H9 (cell line): Measurements from ENCODE around the gene NFILZ. TPM values are rescaled to one million over a fixed set of nuclear protein-coding genes. Genes with fewer than 3 reads are reported as not detected.

Experiments used
- DNase-seq: peaks from one replicate; pipeline ENCODE4 v3.0.0-alpha.2; 2017
- H2AFZ ChIP-seq: one replicate; pipeline ENCODE4 v1.6.1; 2013; ENCODE audit warnings: mild to moderate bottlenecking, low read length, control low read depth, moderate library complexity
- H2AK5ac ChIP-seq: 2 replicates; pipeline ENCODE4 v1.6.1; 2013; ENCODE audit warnings: low read length, control low read depth, mixed read lengths; ENCODE audit not compliant: insufficient read length
- H2BK120ac ChIP-seq: one replicate; pipeline ENCODE4 v1.6.1; 2013; ENCODE audit warnings: low read depth, mild to moderate bottlenecking, low read length, control low read depth, inconsistent platforms; ENCODE audit not compliant: poor library complexity, severe bottlenecking
- H2BK12ac ChIP-seq: 2 replicates; pipeline ENCODE4 v1.6.1; 2013; ENCODE audit warnings: low read length, control low read depth, mixed read lengths, low read depth; ENCODE audit not compliant: insufficient read length
- H2BK15ac ChIP-seq: 2 replicates; pipeline ENCODE4 v1.6.1; 2013; ENCODE audit warnings: low read depth, low read length, control low read depth
- H2BK20ac ChIP-seq: one replicate; pipeline ENCODE4 v1.6.1; 2013; ENCODE audit warnings: low read depth, mild to moderate bottlenecking, low read length, control low read depth, inconsistent platforms; ENCODE audit not compliant: poor library complexity, severe bottlenecking
- H2BK5ac ChIP-seq: 2 replicates; pipeline ENCODE4 v1.6.1; 2013; ENCODE audit warnings: low read length, control low read depth, mixed read lengths; ENCODE audit not compliant: insufficient read length
- H3K14ac ChIP-seq: 2 replicates; pipeline ENCODE4 v1.6.1; 2013; ENCODE audit warnings: low read length, control low read depth; ENCODE audit not compliant: insufficient read depth
- H3K18ac ChIP-seq: 2 replicates; pipeline ENCODE4 v1.6.1; 2013; ENCODE audit warnings: low read depth, mild to moderate bottlenecking, mixed read lengths, low read length, control low read depth; ENCODE audit not compliant: insufficient read length
- H3K23ac ChIP-seq: 2 replicates; pipeline ENCODE4 v1.6.1; 2013; ENCODE audit warnings: low read length, control low read depth, mixed read lengths, low read depth; ENCODE audit not compliant: insufficient read length
- H3K23me2 ChIP-seq: 2 replicates; pipeline ENCODE4 v1.6.1; 2013; ENCODE audit warnings: low read depth, mild to moderate bottlenecking, mixed read lengths, low read length, control low read depth; ENCODE audit not compliant: insufficient read length, poor library complexity, severe bottlenecking
- H3K27ac ChIP-seq: 2 replicates; pipeline ENCODE4 v1.5.1; 2013; ENCODE audit warnings: low read length, control low read depth, mixed read lengths, low read depth; ENCODE audit not compliant: insufficient read length
- H3K27me3 ChIP-seq: 2 replicates; pipeline ENCODE4 v1.6.1; 2013; ENCODE audit warnings: low read length, control low read depth, inconsistent platforms; ENCODE audit not compliant: insufficient read depth
- H3K4ac ChIP-seq: 2 replicates; pipeline ENCODE4 v1.6.1; 2013; ENCODE audit warnings: low read depth, mild to moderate bottlenecking, control low read depth, inconsistent platforms, low read length, moderate library complexity
- H3K4me1 ChIP-seq: 2 replicates; pipeline ENCODE4 v1.6.1; 2013; ENCODE audit warnings: low read length, control low read depth, inconsistent platforms; ENCODE audit not compliant: insufficient read depth
- H3K4me2 ChIP-seq: 2 replicates; pipeline ENCODE4 v1.6.1; 2013; ENCODE audit warnings: low read length, control low read depth, mixed read lengths; ENCODE audit not compliant: insufficient read length, insufficient read depth
- H3K56ac ChIP-seq: 2 replicates; pipeline ENCODE4 v1.6.1; 2013; ENCODE audit warnings: low read depth, mild to moderate bottlenecking, mixed read lengths, low read length, control low read depth; ENCODE audit not compliant: insufficient read length
- H3K79me1 ChIP-seq: 2 replicates; pipeline ENCODE4 v1.6.1; 2013; ENCODE audit warnings: low read depth, mild to moderate bottlenecking, moderate library complexity, low read length, control low read depth, inconsistent platforms; ENCODE audit not compliant: insufficient read depth, poor library complexity, severe bottlenecking
- H3K79me2 ChIP-seq: 2 replicates; pipeline ENCODE4 v1.6.1; 2013; ENCODE audit warnings: low read length, control low read depth, inconsistent platforms; ENCODE audit not compliant: insufficient read depth
- H3K9ac ChIP-seq: 2 replicates; pipeline ENCODE4 v1.6.1; 2013; ENCODE audit warnings: low read length, control low read depth, mixed read lengths; ENCODE audit not compliant: insufficient read length; ENCODE audit errors: extremely low read depth
- H3K9me3 ChIP-seq: one replicate; pipeline ENCODE4 v1.6.1; 2013; ENCODE audit warnings: low read depth, low read length, inconsistent platforms; ENCODE audit not compliant: control insufficient read depth
- H3T11ph ChIP-seq: one replicate; pipeline ENCODE4 v1.6.1; 2013; ENCODE audit warnings: mild to moderate bottlenecking, low read length, control low read depth, inconsistent platforms
- H4K20me1 ChIP-seq: one replicate; pipeline ENCODE4 v1.6.1; 2013; ENCODE audit not compliant: control insufficient read depth, insufficient read length, insufficient read depth
- H4K5ac ChIP-seq: 2 replicates; pipeline ENCODE4 v1.6.1; 2013; ENCODE audit warnings: low read depth, mild to moderate bottlenecking, mixed read lengths, low read length, control low read depth; ENCODE audit not compliant: insufficient read length
- H4K8ac ChIP-seq: replicated peaks from 2 replicates; pipeline ENCODE4 v1.6.1; 2013; ENCODE audit warnings: low read length, control low read depth, mixed read lengths, low read depth; ENCODE audit not compliant: insufficient read length
- H4K91ac ChIP-seq: 2 replicates; pipeline ENCODE4 v1.6.1; 2013; ENCODE audit warnings: low read depth, mild to moderate bottlenecking, moderate library complexity, mixed read lengths, low read length, control low read depth; ENCODE audit not compliant: insufficient read length
- H3K27ac Mint-ChIP-seq, 3 experiments: 2 replicates in 2 of 3; 3 replicates in 1 of 3; pipeline ENCODE4 v1.8.0; 2020 to 2021; ENCODE audit warnings: mixed read lengths in 3 of 3, mild to moderate bottlenecking in 1 of 3, moderate library complexity in 1 of 3
- H3K27me3 Mint-ChIP-seq: 2 replicates; pipeline ENCODE4 v1.8.0; 2021; ENCODE audit warnings: low read depth, mild to moderate bottlenecking, moderate library complexity, mixed read lengths
- H3K36me3 Mint-ChIP-seq, 3 experiments: 2 replicates in 2 of 3; 3 replicates in 1 of 3; pipeline ENCODE4 v1.8.0; 2020 to 2021; ENCODE audit warnings: low read depth in 3 of 3, mixed read lengths in 3 of 3; ENCODE audit not compliant: insufficient read depth in 1 of 3
- H3K4me1 Mint-ChIP-seq, 2 experiments: 2 replicates each; pipeline ENCODE4 v1.8.0; 2020; ENCODE audit warnings: mixed read lengths in 2 of 2
- H3K4me3 Mint-ChIP-seq, 2 experiments: 2 replicates in 1 of 2; 3 replicates in 1 of 2; pipeline ENCODE4 v1.8.0; 2020 to 2021; ENCODE audit warnings: mild to moderate bottlenecking in 2 of 2, mixed read lengths in 2 of 2, moderate library complexity in 1 of 2
- H3K9me3 Mint-ChIP-seq, 2 experiments: 2 replicates in 1 of 2; 3 replicates in 1 of 2; pipeline ENCODE4 v1.8.0; 2020; ENCODE audit warnings: mild to moderate bottlenecking in 2 of 2, mixed read lengths in 2 of 2, moderate library complexity in 1 of 2
- WGBS: extraction: QIAGEN DNeasy Blood & Tissue Kit; methylation state at CpG from one replicate; pipeline ENCODE4 v1.1.7; 2013; ENCODE audit warnings: missing lambda C conversion rate, low lambda C conversion rate, mixed read lengths; ENCODE audit not compliant: insufficient read length; ENCODE audit errors: extremely low coverage; 5-methylcytosine and 5-hydroxymethylcytosine counted together
- total RNA-seq: library from RNA; stranded (reverse); gene quantifications from 2 replicates; pipeline ENCODE4 v1.2.1, GENCODE V29; 2021
- TF ChIP-seq, protein P1 (sequence below): fragments of 200-600 bp; sonication (generic); conservative IDR thresholded peaks from 3 replicates; pipeline ENCODE4 v1.8.0; 2021; ENCODE audit warnings: antibody characterized with exemption, mild to moderate bottlenecking

Gene NFILZ
- total RNA-seq, 1 experiment from 2014 or later = not detected

DNA sequence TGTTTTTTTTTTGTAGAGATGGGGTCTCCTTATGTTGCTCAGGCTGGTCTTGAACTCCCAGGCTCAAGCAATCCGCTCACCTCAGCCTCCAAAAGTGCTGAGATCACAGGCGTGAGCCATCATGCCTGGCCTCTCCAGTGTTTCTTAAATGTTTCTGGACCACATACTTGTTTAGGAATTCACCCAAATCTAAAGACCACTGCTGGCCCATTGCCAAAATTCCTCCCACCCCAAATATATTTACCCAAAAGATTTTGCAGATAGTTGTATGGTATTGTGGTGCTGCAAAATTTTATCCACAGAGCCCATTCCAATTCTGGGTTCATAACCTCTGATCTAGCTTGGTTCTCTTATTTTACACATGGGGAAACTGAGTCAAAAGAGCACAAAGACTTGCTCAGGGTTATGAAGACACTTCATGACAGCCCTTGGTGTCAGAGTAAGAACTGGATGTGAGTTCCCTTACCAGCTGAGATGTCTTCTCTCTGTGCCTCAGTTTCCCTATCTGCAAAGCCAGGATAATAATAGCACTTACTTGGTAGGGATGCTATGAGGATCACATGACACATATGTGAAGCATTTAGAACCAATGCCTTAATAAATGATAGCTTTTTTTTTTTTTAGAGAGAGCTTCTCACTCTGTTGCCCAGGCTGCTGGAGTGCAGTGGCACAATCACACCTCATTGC is 10.9 kb downstream of the NFILZ start:
- Histone ChIP-seq H3K79me1 (no peaks in the 10 kb centered on the region), H3K9me3 (no peaks in the 10 kb centered on the region), H3T11ph (no peak overlapping the region), H3K23me2 (no peaks in the 10 kb centered on the region), H3K56ac (no peak overlapping the region), H3K27me3 (no peaks in the 10 kb centered on the region), H3K9ac (no peak overlapping the region), H4K5ac (no peak overlapping the region), H2BK15ac (no peak overlapping the region; the same call in 1 of the 2 replicates), H3K23ac (no peak overlapping the region), H4K20me1 (no peaks in the 10 kb centered on the region), H2BK120ac (no peak overlapping the region), H3K27ac (no peak overlapping the region), H2BK20ac (no peak overlapping the region), H2BK12ac (no peak overlapping the region), H2AFZ (no peak overlapping the region), H3K4me1 (no peaks in the 10 kb centered on the region), H4K91ac (no peak overlapping the region), H2AK5ac (no peak overlapping the region), H3K18ac (no peak overlapping the region), H3K79me2 (no peaks in the 10 kb centered on the region), H3K4me2 (no peak overlapping the region), H2BK5ac (no peak overlapping the region), H4K8ac (no peak overlapping the region), H3K14ac (no peak overlapping the region), H3K4ac (no peak overlapping the region)
- WGBS = no CpG with 5 or more reads among the region's 2 CpGs
- Mint-ChIP-seq H3K4me1 (peaks cover 12 to 15% of the 10 kb centered on the region in 2 experiments), H3K9me3 (peaks cover 4 to 16% of the 10 kb centered on the region in 2 experiments; a peak in 4 of 5 replicates), H3K27ac (no peak overlapping the region), H3K27me3 (peaks cover 32% of the 10 kb centered on the region), H3K36me3 (no peaks in the 10 kb centered on the region; a peak in 1 of 7 replicates), H3K4me3 (no peak overlapping the region)
- DNase-seq = no peak
- TF ChIP-seq, protein P1, sequence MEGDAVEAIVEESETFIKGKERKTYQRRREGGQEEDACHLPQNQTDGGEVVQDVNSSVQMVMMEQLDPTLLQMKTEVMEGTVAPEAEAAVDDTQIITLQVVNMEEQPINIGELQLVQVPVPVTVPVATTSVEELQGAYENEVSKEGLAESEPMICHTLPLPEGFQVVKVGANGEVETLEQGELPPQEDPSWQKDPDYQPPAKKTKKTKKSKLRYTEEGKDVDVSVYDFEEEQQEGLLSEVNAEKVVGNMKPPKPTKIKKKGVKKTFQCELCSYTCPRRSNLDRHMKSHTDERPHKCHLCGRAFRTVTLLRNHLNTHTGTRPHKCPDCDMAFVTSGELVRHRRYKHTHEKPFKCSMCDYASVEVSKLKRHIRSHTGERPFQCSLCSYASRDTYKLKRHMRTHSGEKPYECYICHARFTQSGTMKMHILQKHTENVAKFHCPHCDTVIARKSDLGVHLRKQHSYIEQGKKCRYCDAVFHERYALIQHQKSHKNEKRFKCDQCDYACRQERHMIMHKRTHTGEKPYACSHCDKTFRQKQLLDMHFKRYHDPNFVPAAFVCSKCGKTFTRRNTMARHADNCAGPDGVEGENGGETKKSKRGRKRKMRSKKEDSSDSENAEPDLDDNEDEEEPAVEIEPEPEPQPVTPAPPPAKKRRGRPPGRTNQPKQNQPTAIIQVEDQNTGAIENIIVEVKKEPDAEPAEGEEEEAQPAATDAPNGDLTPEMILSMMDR = no peak
